Testis (tissue), 2 donors: ENCODE results near the gene FOXP4.

ENCODE experiments used
- CTCF ChIP-seq, 3 experiments: fragments of 450-650 bp in 2 of 3; fragments of 200-600 bp in 1 of 3; sonication (generic) in 1 of 3; IDR thresholded peaks; one replicate each; pipeline ENCODE4 v1.5.1; 2016 to 2019; ENCODE audit warnings: antibody characterized with exemption in 3 of 3, mild to moderate bottlenecking in 2 of 3, moderate library complexity in 1 of 3
- POLR2A ChIP-seq: fragments of 450-650 bp; IDR thresholded peaks from one replicate; pipeline ENCODE4 v1.6.1; 2017; ENCODE audit warnings: antibody characterized with exemption, mild to moderate bottlenecking, moderate library complexity

GRCh38 chr6:41594326-41594725 is 48.1 kb downstream of the FOXP4 start:
- no peak for TF ChIP-seq CTCF (IDR thresholded peaks at IDR 0.05)
- no peak for TF ChIP-seq POLR2A
